ENCODE results near the gene GPR143.

DNA sequence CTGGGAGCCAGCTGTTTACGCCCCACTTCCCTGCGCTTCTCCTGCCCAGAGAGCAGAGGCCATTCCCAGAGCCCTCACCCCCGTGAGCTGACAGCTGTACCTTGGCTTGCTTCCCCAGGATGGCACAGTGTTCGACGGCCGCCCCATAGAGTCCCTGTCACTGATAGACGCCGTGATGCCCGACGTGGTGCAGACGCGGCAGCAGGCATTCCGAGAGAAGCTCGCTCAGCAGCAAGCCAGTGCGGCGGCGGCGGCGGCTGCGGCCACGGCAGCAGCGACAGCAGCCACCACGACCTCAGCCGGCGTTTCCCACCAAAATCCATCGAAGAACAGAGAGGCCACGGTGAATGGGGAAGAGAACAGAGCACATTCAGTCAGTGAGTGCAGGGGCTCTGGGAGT is 77.7 kb downstream of the GPR143 start:
- TF ChIP-seq EZH2phosphoT487 (IDR thresholded peaks at IDR 0.05; ENCODE audit: insufficient read depth, low read depth) = no peak
- no peak for TF ChIP-seq EZH2 (IDR thresholded peaks at IDR 0.05; ENCODE audit: insufficient read depth, poor library complexity, severe bottlenecking)

All from GM23248 (cell line).